ENCODE data around the gene SPEG.

Gene SPEG

DNA sequence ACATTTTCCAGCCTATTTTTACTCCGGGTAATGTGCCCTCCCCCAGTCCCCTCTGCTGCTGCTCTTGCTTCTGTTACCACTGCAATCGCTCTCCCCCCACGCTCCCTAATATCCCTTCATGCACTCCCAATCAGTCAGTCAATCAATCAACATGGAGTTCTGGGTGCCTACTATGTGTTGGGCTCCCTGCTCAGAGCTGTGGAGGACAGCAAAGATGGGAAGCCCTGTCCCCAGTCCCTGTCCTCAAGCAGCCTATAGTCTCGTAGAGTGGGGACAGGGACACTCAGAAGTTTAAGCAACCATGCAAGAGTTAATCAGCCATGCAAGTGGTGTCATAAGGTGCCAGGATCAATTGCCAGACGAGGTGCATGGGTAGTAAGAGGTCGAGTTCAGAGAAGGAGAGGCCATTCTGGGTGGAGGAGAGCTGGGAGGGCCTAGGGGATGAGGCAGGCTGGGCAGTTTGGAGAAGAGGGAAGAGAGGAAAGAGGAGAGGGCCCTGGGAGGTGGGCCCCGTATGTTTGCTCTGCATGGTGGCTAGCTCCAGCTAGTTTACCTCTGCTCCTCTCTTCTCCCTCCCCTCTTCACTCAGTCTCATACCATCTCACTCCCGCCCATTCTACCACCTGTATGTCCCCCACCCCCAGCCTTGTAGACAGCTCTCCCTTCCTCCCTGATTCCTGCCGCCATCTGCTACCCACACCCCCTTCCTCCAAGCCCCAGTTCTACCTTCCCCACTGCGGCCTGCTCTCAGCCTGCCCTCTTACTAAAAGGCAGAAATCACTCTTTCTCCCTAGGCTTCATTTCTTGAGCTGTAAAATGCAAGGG lies 83.5 kb downstream of the SPEG start:
- no peak for DNase-seq

DNA sequence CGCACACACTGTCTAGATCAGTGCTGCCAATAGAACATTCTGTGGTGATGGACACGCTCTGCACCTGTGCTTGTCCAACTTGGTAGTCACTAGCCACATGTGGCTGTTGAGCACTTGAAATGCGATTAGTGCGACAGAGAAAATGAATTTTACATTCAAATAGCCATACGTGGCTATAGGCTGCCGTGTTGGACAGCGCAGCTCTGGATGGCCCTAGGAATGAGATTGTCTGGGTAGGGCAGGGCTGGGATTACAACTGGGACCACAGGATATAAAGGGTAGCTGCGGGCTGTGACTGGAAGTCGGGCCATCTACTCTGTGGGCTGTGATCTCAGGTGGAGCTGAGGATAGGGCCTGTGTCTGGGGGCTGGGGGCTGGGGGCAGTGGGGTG lies 84.9 kb downstream of the SPEG start:
- no peak for DNase-seq

DNA sequence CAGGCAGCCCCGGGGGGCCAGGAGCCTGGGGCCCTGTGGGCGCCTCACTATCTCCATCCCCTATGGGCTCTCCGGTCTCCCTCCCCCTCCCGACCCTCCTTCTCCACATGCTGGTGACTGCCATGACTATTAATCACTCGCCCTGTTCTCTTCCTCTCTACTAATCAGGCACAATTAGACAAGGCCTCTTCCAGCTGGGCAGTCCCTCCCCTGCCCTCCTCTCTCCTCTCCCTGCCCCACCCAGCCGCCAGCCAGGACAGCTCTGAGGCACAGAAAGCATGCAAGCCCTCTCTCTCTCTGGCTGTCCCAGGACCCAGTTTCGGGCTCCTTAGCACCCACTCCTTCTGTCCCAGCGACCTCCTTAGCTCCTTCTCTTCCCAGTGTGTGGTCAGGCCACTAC lies 85.4 kb downstream of the SPEG start:
- no peak for DNase-seq

DNA sequence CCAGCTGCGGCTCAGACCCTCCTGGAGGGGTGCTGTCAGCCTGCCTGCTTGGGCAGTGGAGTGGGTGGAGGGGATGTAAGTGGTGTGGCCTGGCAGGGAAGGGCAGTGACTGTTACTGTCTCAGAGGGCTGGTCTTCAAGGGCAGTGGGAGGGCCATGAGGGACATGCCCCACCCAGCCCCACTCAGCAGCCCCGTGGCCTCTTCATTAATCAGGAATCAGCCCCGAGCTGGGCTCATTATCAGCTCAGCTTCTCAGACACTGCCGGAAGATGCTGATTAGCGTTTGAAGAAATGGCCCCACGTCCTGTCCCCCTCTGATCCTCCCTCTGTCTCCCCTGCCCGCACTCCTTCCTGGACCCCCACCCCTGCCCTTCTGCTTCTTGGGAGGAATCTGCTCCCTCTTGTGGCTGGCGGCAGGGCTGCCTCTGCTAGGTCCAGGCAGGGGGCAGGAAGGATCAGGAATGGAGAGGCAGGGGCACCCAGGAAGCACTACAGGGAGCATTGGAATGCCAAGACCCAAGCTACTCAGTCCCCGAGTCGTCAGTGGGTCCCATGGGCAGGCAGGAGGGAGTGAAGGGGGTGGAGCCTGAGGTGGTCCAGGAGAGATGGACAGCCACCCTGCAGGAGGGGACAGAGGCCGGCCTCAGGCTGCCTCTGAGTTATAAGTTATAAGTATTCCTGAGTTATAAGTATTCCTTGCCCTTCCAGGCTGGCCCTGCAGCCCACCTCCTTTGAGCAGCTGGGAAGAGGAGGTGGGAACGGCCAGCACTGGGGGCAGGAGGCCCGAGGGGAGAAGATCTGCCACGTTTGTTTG lies 86.6 kb downstream of the SPEG start:
- DNase-seq: no peak

DNA sequence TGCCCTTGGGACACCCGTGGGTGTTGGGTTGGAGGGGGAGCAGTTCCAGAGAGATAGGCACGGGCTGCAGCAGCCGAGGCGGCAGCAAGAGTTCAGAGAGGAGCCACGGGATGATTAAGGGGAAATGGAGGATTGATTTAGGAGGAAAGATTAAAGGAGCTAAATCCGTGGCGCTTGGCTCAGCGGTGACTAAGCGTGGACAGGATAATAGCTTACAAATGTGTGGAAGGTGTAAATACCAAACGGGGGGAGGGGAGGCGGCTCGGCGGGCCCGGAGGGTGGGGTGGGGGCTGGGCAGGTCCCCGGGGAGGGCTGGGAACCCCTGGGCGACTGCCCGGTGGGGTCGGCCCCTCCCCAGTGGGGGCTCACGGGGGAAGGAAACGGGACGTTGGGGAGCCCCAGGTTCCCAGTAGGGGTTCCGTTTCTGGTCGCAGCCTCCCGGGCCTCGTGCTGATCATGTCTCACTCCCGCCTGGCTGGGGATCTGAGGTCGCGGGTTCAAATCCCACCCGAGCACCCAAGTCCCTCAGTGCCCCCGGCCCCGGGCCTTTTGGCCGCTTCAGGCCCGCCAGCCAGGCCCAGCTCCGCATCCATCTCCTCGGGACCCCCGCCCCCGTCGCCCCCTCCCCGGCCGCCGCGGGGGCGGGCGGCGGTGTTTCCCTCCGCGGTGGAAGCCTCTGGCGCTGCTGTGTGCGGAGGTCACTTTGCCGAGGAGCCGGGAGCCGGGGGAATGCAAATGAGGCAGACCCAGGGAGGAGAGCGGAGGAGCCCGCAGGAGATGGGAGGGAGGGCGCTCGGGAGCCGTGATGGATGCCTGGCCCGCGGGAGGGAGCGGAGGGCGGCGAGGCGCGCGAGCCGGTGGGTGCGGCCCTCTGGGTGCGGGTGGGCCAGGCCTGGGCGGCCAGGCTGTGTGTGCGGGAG lies 87.7 kb downstream of the SPEG start:
- no peak for DNase-seq

DNA sequence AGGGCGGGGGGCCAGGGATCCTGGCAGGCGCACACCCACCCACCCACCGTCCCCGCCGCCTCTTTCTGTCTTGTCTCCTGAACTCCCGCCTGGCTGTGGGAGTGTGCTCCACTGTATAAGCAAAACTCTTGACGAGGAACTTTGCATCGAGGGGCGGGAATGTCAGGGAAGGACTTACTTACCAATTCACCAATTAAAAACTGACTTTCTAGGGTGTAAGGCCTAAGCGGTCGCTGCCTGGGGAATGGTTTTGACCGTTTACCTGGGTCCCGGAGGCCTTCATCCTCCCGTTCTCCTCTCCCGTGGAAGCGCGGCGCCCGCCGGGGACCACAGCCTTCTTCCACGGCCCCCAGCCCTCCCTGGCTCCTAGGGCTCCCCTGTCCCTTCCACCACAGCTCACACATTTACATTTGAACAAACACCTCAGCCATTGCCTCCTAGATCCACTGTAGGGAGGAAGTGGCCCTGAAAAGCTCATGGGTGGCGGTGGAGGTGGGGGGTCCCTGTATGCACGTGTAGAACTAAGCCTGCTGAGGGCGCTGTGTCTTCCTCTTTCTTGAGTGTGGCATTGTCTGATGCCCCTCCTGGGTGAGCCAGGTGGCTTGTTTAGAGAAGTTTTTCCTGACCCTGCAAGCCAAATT lies 88.5 kb downstream of the SPEG start:
- DNase-seq: no peak

DNA sequence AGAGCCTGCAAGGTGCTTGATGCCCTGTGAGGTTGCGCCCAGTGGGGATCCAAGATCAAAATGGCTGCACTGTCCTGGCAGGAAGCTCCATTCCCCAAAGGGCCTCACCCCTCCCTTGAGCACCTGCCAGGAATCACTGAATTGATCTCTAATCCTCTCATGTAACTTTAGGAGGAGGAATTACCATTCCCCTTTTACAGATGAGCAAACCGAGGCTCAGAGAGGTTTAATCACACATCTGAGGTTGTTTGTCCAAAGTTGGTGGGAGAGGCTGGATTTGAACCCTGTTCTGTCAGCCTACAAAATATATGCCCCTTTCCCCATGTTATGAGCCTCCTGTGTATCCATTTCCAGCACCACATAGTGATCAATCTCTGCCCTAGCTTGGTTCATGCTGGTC lies 90.2 kb downstream of the SPEG start:
- DNase-seq: no peak

DNA sequence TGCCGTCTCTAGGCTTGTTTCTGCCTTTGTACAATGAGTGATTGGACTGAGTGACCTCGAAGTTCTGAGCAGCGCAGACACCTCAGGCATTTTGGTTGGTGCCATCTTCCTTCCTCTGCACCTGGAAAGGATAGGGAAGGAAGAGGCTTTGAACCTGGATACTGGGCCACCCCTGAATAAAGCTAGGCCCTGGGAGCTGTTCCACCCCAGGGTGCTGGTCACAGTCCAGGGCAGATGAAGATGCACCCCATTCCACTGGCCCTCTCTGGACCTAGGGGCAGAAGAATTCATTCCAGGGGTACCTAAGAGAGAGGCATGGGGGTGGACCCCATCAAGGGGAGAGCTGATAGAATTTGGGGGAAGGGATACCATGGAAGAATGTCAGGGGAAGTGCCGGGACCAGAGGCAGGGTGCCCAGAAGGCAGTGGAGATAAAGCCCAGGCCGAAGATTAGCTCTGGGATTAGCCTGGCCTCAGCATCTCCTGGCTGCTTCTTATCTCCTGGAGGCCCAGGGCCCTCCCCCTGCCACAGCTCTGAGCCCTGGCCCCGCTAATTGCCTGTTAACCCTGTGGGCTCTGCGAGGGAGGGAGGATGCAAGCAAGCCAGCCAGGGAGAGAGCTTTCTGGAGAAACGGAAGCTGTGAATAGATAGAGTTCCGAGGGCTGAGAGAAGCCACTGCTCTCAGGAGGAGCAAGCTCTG lies 91.0 kb downstream of the SPEG start:
- no peak for DNase-seq

DNA sequence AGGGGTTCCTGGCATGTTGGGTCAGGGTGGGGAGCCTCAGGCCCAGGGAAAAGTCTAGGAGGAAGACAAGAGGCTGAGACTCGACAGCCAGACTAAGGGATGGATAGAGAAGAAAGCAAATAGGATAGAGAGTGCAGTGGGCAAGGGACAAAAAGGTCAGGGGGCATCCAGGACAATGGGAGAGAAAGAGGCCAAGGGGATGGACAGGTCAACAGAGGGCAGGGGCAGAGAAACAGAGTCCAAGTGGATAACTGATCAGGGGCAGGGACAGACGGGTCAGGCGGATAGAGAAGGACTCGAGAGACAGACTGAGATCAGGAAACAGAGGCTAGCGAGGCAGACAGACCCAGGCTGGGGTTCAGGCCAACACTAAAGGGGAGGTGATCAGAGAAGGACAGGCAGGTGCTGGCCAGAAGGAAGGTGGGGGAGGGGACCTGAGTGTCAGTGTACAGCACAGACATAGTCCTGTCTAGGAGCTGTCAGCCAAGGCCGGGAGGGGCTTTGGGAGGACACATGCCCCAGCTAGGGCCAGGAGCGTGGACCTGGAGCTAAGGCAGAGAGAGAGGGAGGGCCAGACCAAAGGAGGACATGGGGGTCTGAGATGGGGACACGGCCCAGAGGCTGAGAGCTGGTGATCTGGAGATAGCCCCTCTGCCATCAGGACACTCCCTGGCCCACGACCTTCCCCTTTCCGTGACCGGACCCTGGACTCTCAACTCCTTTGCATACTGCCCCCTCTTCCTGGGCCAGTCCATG lies 91.9 kb downstream of the SPEG start:
- DNase-seq: no peak

DNA sequence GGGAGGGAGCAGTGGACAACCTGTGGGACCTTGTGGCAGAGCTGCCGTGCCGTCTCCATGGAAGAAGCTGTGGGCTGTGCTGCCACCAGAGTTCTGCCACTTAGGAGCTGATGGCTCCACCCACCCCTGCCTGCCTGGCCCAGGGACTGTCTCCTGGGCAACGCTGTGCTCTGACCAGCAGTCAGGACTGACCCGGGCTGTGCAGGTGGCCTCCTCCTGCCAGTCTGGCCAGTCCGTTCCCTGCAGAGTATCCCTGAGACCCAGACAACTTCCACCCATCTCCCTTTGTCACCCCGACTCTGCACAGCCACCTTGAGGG lies 92.4 kb downstream of the SPEG start:
- no peak for DNase-seq

DNA sequence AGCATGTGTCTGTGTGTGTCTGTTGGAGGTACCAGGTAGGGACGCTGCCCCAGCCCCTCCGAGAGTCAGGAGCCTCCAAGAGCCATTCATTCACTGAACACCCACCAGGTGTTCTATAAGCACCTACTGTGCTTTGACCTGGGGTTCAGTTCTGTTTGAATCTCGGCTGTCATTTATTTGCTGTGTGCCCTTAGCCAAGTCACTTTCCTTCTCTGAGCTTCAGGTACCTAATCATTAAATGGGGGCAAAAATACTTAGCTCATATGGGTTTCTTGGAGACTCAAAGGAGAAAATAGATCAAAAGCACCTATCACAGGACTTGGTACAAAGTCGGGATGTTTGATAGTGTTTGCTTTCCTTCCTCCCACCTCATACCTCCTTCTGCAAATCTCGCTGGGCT lies 92.8 kb downstream of the SPEG start:
- no peak for DNase-seq

DNA sequence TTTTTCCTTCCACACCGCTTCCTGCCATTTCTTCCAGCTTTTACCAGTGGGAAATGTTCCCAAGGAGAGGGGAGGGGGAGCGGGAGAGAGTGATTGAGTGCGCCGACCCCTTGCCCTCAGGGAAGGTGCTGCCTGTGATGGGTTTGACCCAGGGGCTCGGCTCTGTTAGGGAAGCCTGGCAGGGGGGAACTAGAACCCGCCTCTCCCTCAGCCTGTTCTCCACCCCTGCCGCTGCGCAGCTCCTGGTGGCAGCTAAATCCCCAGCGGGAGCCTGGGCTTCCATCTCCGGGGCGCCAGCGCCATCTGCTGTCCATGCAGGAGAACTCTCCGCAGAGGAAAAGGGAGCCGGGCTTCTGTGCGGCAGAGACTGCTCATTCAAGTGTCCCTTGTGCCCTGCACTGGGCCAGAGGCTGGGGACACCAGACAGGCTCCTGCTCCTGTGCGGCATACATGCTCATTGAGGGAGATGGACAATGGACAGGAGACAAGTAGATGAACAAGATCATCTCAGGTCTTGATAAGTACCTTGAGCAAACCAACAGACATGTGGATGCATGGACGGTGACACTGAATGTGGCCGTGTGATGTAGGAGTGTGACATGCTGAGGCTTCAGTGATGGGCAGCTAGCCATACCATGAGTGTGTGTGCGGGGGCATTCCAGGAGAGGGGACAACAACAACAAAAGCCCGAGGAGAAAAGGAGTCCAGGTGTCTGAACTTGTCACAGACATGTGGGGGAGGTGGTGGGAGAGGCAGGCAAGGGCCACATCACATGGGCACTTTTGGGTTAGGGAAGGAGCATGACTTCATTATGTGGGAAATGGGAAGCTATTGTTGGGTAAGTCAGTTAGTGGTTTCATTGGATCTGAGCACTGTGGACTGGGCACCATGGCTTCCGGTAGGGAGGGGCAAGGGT lies 95.7 kb downstream of the SPEG start:
- peak; percentile 82 to 85 for DNase-seq

DNA sequence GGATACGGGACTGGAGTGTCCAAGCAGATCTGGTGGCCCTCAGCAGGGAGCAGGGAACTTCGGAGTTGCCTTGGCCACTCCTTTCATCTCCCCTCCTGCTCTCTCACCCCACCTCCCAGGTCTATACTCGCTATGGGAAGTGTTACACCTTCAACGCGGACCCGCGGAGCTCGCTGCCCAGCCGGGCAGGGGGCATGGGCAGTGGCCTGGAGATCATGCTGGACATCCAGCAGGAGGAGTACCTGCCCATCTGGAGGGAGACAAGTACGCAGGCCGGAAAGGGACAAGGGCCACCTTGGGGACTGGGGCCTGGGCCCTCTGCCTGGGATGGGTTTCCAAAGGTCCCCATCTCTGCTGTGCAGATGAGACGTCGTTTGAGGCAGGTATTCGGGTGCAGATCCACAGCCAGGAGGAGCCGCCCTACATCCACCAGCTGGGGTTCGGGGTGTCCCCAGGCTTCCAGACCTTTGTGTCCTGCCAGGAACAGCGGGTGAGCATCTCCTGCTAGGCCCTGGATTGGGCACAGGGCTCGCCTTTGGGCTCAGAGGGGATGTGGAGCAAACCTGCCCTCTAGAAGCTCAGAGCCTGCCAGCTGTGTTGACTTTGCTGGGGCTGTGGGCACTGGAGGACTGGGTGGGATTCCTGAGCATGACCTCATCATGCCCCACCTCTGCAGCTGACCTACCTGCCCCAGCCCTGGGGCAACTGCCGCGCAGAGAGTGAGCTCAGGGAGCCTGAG lies 97.2 kb downstream of the SPEG start:
- no peak for DNase-seq

DNA sequence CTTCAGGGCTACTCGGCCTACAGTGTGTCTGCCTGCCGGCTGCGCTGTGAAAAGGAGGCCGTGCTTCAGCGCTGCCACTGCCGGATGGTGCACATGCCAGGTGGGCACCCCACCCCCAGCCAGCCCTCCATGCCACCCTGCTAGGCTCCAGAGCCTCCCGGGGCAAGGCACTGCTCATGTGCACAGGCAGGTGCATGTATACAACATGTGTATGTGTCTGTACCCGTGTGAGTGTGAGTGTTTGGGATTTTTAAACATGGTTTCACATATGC lies 97.7 kb downstream of the SPEG start:
- DNase-seq: no peak

DNA sequence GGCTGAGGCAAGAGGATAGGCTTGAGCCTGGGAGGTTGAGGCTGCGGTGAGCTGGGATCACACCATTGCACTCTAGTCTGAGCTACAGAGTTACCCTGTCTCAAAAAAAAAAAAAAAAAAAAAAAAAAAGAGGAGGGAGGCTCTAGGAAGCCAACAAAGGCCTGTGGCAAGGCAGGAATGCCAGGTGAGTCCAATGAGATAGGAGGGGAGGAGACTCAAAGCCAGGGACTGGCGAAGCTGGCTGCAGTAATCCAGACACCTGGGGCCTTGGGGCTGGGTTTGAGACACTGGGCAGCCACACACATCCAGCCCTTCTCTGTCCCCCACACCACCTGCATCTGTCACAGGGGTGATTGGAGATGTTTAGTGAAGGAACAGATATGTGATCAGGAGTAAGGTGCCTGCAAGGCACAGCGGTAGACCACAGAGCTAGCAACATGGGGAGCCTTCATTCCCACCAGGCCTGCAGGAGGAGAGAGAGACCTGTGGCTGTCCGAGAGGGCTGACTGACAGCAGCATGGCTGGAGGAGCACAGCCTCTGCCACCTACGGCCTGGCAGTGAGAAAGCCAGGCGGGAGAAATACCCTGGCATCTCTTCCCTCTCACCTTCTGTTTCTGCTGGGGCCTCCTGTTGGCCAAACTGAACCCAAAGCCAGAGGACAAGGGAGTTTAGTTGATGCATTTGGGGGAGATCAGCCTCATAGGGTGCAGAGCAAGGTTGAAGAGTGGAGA lies 99.5 kb downstream of the SPEG start:
- DNase-seq: no peak

DNA sequence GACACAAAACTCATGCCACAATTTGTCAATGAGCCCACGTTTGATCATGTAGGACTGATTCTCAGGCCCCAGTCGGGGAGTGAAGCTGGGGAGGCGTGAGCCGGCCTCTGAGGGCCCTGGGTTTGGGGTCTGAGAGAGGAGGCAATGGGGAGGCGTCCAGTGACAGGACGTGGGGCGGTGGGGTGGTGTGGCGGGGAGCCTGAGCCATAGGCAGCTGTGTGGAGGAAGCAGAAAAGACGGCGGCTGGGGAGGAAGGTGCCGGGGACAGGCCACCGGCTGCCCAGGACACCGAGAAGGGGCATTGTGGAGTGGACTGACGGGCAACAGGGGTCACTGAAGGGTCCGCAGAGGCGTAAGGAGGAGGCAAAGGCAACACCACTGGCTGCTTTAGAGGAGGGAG lies 101.8 kb downstream of the SPEG start:
- no peak for DNase-seq

DNA sequence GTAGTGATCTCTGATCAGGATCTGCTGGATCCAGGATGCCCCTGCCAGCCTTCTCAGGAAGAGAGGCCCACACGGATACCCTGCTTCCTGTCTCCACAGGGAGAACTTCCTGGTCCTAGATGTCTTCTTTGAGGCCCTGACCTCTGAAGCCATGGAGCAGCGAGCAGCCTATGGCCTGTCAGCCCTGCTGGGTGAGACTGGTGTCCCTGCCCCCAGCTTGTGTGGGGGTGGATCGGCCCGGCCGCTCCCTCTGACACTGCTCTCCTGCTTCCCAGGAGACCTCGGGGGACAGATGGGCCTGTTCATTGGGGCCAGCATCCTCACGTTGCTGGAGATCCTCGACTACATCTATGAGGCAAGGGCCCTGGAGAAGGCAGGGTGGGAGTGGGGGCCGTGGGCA lies 102.3 kb downstream of the SPEG start:
- DNase-seq: no peak

DNA sequence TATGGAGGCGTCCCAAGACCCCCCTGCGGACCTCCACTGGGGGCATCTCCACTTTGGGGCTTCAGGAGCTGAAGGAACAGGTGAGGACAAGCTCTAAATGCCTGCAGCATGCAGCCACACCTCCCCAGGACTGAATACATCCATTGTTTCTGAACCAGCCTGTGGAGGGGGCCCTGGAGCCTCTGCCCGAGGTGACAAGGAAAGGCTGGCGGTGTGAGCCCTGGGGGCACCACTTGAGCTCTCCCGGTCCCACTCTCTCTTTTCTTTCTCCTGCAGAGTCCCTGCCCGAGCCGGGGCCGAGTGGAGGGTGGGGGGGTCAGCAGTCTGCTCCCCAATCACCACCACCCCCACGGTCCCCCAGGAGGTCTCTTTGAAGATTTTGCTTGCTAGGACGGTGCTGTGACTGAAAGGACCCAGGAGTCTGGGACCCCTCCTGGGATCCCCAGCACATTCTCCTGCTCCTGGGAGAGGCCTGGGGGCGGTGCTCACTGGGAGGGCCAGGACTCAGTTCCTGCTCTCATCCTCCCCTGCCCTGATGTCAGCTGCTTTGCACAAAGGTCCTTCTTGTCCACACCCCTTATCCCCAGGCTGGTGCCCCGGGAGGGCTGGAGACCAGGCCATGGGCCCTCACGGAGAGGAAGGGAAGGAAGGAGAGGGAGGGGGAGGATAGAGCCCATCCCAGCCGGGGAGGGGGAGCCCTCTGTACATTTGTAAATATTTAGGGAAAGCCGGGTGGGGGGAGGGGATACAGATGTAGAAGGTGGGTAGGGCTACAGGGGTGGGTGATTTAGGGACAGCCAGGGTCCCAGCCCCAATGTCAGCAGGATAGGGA lies 103.2 kb downstream of the SPEG start:
- no peak for DNase-seq
